SK-N-MC (cell line): ENCODE data around the gene FAM43B.

Source experiments
- DNase-seq: peaks from one replicate; pipeline ENCODE4 v3.0.0-alpha.2; 2011; ENCODE audit warnings: low read depth, low spot score
- H3K27ac ChIP-seq: fragments of 200-600 bp; sonication (generic); 2 replicates; pipeline ENCODE4 v1.5.1; 2016; ENCODE audit warnings: mixed run types
- H3K36me3 ChIP-seq: fragments of 200-600 bp; sonication (generic); 2 replicates; pipeline ENCODE4 v1.6.1; 2017; ENCODE audit warnings: antibody characterized with exemption, low read length, mixed read lengths; ENCODE audit not compliant: insufficient read depth
- H3K4me3 ChIP-seq: fragments of 200-600 bp; sonication (generic); 2 replicates; pipeline ENCODE4 v1.5.1; 2016
- H3K9ac ChIP-seq: fragments of 200-600 bp; sonication (generic); 2 replicates; pipeline ENCODE4 v1.8.0; 2017; ENCODE audit warnings: mixed run types, mixed read lengths; ENCODE audit not compliant: insufficient read length
- H3K9me3 ChIP-seq: fragments of 200-600 bp; sonication (generic); 2 replicates; pipeline ENCODE4 v1.6.1; 2017; ENCODE audit warnings: low read depth, mild to moderate bottlenecking, antibody characterized with exemption, low read length, moderate library complexity, mixed read lengths
- EZH2 ChIP-seq: fragments of 200-600 bp; sonication (generic); IDR thresholded peaks from one replicate; pipeline ENCODE4 v1.6.1; 2017; ENCODE audit warnings: antibody characterized with exemption
- FOXP2 ChIP-seq: optimal IDR thresholded peaks from 2 replicates; pipeline ENCODE3; 2011; ENCODE audit warnings: mild to moderate bottlenecking, moderate library complexity; ENCODE audit not compliant: insufficient read depth; ENCODE audit errors: extremely low read length, control extremely low read depth
- POLR2AphosphoS5 ChIP-seq: IDR thresholded peaks from 2 replicates; pipeline ENCODE4 v1.6.1; 2012; ENCODE audit warnings: mild to moderate bottlenecking, low read depth, low read length, borderline replicate concordance

FAM43B gene

GRCh38 chr1:20578721-20579395 is 26.5 kb downstream of the FAM43B start:
- no peaks in the 10 kb centered on the region for H3K9me3 ChIP-seq
- no peak overlapping the region for H3K27ac ChIP-seq
- no peak overlapping the region for H3K4me3 ChIP-seq
- DNase-seq = no peak
- TF ChIP-seq FOXP2 (no peak), EZH2 (no peak), POLR2AphosphoS5 (no peak)
- no peaks in the 10 kb centered on the region for H3K36me3 ChIP-seq
- H3K9ac ChIP-seq = no peak overlapping the region

GRCh38 chr1:20584890-20585289 is 32.5 kb downstream of the FAM43B start:
- no peak overlapping the region for H3K9ac ChIP-seq
- H3K9me3 ChIP-seq = no peaks in the 10 kb centered on the region
- no peaks in the 10 kb centered on the region for H3K36me3 ChIP-seq
- H3K27ac ChIP-seq = no peak overlapping the region
- H3K4me3 ChIP-seq = no peak overlapping the region
- no peak for DNase-seq
- TF ChIP-seq FOXP2 (no peak), EZH2 (no peak), POLR2AphosphoS5 (no peak)

GRCh38 chr1:20586953-20587660 is 34.7 kb downstream of the FAM43B start:
- no peak overlapping the region for H3K9ac ChIP-seq
- TF ChIP-seq EZH2 = no peak
- TF ChIP-seq FOXP2 = no peak
- no peak for TF ChIP-seq POLR2AphosphoS5
- no peak for DNase-seq

GRCh38 chr1:20587661-20588053 is 35.3 kb downstream of the FAM43B start:
- Histone ChIP-seq H3K36me3 (no peaks in the 10 kb centered on the region), H3K4me3 (no peak overlapping the region), H3K9ac (no peak overlapping the region), H3K9me3 (no peaks in the 10 kb centered on the region), H3K27ac (no peak overlapping the region)
- no peak for TF ChIP-seq POLR2AphosphoS5
- no peak for TF ChIP-seq EZH2
- no peak for TF ChIP-seq FOXP2
- DNase-seq = no peak

More at GRCh38 chr1:20586953-20587660, 34.7 kb downstream of the FAM43B start:
- Histone ChIP-seq H3K4me3 (no peak overlapping the region), H3K36me3 (no peaks in the 10 kb centered on the region), H3K27ac (no peak overlapping the region), H3K9me3 (no peaks in the 10 kb centered on the region)

- Histone ChIP-seq H3K36me3 (no peaks in the 10 kb centered on the region), H3K27ac (no peak within 1 kb of the TSS), H3K4me3 (no peak within 1 kb of the TSS; the same call in 1 of the 2 replicates), H3K9me3 (no peaks in the 10 kb centered on the region), H3K9ac (no peak within 1 kb of the TSS)
- no peak for TF ChIP-seq FOXP2
- no peak for TF ChIP-seq EZH2
- no peak for TF ChIP-seq POLR2AphosphoS5
- no peak for DNase-seq
Observed at GRCh38 chr1:20588634-20589225, 36.4 kb downstream of the FAM43B start, which contains the start of gene CDA. CDA (plus strand) TSS chr1:20589097; CDS start chr1:20589130, 33 bp downstream.

GRCh38 chr1:20589331-20590278 is 37.2 kb downstream of the FAM43B start:
- DNase-seq = no peak
- Histone ChIP-seq H3K4me3 (no peak overlapping the region; the same call in 1 of the 2 replicates), H3K9ac (no peak overlapping the region), H3K9me3 (no peaks in the 10 kb centered on the region), H3K27ac (no peak overlapping the region), H3K36me3 (no peaks in the 10 kb centered on the region)
- TF ChIP-seq POLR2AphosphoS5 (no peak), EZH2 (no peak), FOXP2 (no peak)

- Histone ChIP-seq H3K4me3 (no peak overlapping the region), H3K36me3 (no peaks in the 10 kb centered on the region)
- no peak for TF ChIP-seq EZH2
- TF ChIP-seq POLR2AphosphoS5 = no peak
- no peak for TF ChIP-seq FOXP2
Observed at GRCh38 chr1:20590306-20590777, 38.0 kb downstream of the FAM43B start.

GRCh38 chr1:20593756-20594155 is 41.4 kb downstream of the FAM43B start:
- Histone ChIP-seq H3K9ac (no peak overlapping the region), H3K36me3 (no peaks in the 10 kb centered on the region), H3K4me3 (no peak overlapping the region), H3K27ac (no peak overlapping the region), H3K9me3 (no peaks in the 10 kb centered on the region)
- DNase-seq = no peak
- no peak for TF ChIP-seq POLR2AphosphoS5
- TF ChIP-seq FOXP2 = no peak
- no peak for TF ChIP-seq EZH2

More at GRCh38 chr1:20590306-20590777, 38.0 kb downstream of the FAM43B start:
- H3K9ac ChIP-seq = no peak overlapping the region
- no peaks in the 10 kb centered on the region for H3K9me3 ChIP-seq
- no peak for DNase-seq
- no peak overlapping the region for H3K27ac ChIP-seq
